ENCODE data around the gene PAFAH1B1. TPM values are rescaled to one million over a fixed set of nuclear protein-coding genes. Genes with fewer than 3 reads are reported as not detected.

Gene PAFAH1B1
- total and polyA plus RNA-seq, 2 donors (not counting 3 experiments of a cell fraction or from before 2014, with no cell fraction given), result 46.5 to 158 TPM

DNA sequence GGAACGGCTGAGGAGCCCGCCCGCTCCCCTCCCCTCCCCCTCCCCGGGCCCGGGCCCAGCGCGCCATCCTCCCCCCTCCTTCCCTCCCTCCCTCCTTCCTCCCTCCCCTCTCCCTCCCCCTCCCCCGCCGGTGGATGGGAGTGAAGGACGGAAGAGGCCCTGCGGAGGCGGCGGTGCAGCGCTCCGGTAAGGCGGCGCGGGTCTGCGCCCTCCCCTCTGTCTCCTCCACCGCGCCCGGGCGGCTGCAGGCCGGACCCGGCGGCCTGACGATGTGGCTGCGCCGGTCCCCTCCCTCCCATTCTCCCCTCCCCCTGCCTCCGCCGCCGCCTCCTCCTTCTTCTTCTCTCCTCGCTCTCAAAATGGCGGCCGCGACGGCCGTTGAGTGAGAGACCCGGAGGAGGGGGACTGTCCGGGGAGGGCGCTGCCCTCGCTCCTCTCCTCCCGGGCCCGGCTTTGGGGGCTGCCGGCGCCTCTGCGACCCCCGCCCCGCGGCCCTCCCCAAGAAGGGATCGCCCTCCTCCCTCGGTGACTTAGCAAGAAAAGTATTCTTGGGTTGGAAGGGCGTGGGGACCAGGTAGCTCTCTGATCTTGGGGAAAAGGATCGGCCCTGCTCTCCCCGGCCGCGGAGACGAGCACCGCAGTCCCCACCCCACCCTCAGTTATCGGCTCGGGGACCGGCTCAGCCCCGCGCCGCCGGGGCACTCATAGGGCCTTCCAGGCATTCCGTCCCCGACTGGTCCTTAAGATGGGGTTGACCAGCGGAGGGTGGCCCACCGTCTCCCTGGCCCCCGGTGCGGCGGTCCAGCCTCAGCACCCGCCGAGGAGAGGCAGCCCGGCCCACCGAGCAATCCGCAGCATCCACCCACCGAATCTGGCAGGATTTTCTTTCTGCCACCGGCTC is 617 bp downstream of the PAFAH1B1 start:
- no TSS peak for BruUV-seq (replicated peaks)
- Histone ChIP-seq H3K9me3 (replicated peaks; ENCODE audit: control insufficient read depth, insufficient read depth, low read length) (no peaks in the 10 kb centered on the region), H4K20me1 (replicated peaks; ENCODE audit: control insufficient read depth, extremely low read depth, insufficient read depth, low read length) (peaks cover 26% of the 10 kb centered on the region), H3K79me2 (ENCODE audit: control insufficient read depth, insufficient read depth, low read length) (peaks cover 54% of the 10 kb centered on the region), H3K9ac (replicated peaks; ENCODE audit: extremely low read depth, insufficient read depth, low read length) (peak overlapping the region; percentile 97), H3K4me2 (ENCODE audit: insufficient read depth, low read length) (peak overlapping the region; percentile 100), H3K27ac (ENCODE audit: insufficient read depth, low read depth, low read length) (peak overlapping the region; percentile 96), H3K36me3 (ENCODE audit: control insufficient read depth in 2 of 2, extremely low read depth in 1 of 2, insufficient read depth in 2 of 2, low read length in 2 of 2) (no peaks in the 10 kb centered on the region), H3K27me3 (ENCODE audit: control insufficient read depth in 2 of 2, insufficient read depth in 2 of 2, low read length in 2 of 2) (no peaks in the 10 kb centered on the region), H2AFZ (ENCODE audit: low read depth, low read length) (peak overlapping the region; percentile 57), H3K4me3 (replicated peaks in 1 of 3; ENCODE audit: insufficient read depth in 1 of 3, low read depth in 1 of 3, low read length in 3 of 3) (peak overlapping the region; percentile 95 to 100 (median 98)), H3K4me1 (ENCODE audit: control insufficient read depth, extremely low read depth, insufficient read depth, low read length) (peaks cover 25% of the 10 kb centered on the region), H3K9me1 (replicated peaks; ENCODE audit: control insufficient read depth, extremely low read depth, insufficient read depth, low read length) (no peaks in the 10 kb centered on the region)
- dilution Hi-C loops (cut with MboI; ENCODE audit: extremely low pct_ligation_motif_present, low sequenced_read_pairs), result no loop called here
- TF ChIP-seq GATA2 (IDR thresholded peaks at IDR 0.05; ENCODE audit: insufficient read depth, insufficient read length, low read depth, low read length), result no peak
- peak; percentile 5 for TF ChIP-seq POLR2A (IDR thresholded peaks at IDR 0.05; ENCODE audit: low read depth, low read length)
- ChIA-PET POLR2A (no interaction called here), CTCF (interaction anchor here (1.3 to 1.8 kb wide), 2 partner anchors 27 to 82 kb away, joined by 4 to 7 read pairs; no protein-coding TSS in a partner anchor)
- DNase-seq (ENCODE audit: low read depth, low spot score) (peak; percentile 73), FAIRE-seq (no peak)
- intact Hi-C loops (cut with micrococcal nuclease), result loop anchor here (1.0 to 2.0 kb wide), 2 partner anchors 81 to 83 kb away; partner anchors contain the start of gene METTL16

DNA sequence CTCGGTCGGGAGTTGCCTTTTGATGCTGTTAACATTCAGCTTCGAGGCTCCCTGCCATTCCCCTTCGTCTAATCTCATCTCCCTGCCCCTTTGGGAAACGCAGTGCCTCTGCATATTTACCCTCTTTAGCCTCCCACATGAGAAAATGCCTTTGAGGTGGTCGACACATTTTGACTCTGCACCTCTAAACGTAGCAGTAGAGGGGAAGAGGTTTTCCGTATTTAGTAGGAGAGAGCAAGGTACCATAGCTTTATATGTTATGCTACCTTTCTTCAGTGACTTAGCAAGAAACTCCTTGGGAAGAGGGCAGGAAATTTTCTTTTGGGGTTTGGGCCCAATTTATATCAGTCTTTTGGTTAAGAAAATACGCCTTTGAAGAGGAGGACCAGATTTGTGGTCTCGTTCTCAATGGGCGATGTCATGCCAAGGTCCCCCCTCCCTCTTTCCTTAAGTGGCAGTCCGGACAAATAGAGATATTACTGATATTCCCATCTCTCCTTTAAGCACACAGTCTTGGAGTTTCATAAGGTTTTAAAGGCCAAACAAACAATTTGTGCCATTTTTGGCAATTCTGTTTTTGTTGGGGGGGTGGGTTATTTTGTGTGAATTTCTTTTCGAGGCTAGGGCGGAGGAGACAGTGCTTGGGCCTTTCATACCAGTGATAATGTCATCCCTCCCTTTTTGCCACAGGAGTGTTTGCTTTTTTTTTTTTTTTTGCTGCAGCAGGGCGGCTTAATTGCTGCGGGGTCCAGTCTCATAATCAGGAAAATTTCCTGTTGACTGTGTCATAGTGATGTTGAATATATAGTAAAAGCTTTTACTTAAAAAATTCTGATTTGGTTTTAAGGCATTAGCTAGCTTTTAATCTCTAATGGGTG is 1.5 kb downstream of the PAFAH1B1 start:
- Histone ChIP-seq H3K4me1 (ENCODE audit: control insufficient read depth, extremely low read depth, insufficient read depth, low read length) (peaks cover 25% of the 10 kb centered on the region), H3K27ac (ENCODE audit: insufficient read depth, low read depth, low read length) (peak overlapping the region; percentile 96), H3K9me3 (replicated peaks; ENCODE audit: control insufficient read depth, insufficient read depth, low read length) (no peaks in the 10 kb centered on the region), H3K9me1 (replicated peaks; ENCODE audit: control insufficient read depth, extremely low read depth, insufficient read depth, low read length) (no peaks in the 10 kb centered on the region), H3K4me3 (replicated peaks in 1 of 3; ENCODE audit: insufficient read depth in 1 of 3, low read depth in 1 of 3, low read length in 3 of 3) (peak overlapping the region; percentile 95 to 100 (median 98)), H4K20me1 (replicated peaks; ENCODE audit: control insufficient read depth, extremely low read depth, insufficient read depth, low read length) (peaks cover 31% of the 10 kb centered on the region), H3K9ac (replicated peaks; ENCODE audit: extremely low read depth, insufficient read depth, low read length) (peak overlapping the region; percentile 97), H2AFZ (ENCODE audit: low read depth, low read length) (no peak overlapping the region), H3K27me3 (ENCODE audit: control insufficient read depth in 2 of 2, insufficient read depth in 2 of 2, low read length in 2 of 2) (no peaks in the 10 kb centered on the region), H3K4me2 (ENCODE audit: insufficient read depth, low read length) (peak overlapping the region; percentile 100), H3K79me2 (ENCODE audit: control insufficient read depth, insufficient read depth, low read length) (peaks cover 63% of the 10 kb centered on the region), H3K36me3 (ENCODE audit: control insufficient read depth in 2 of 2, extremely low read depth in 1 of 2, insufficient read depth in 2 of 2, low read length in 2 of 2) (no peaks in the 10 kb centered on the region)
- TF ChIP-seq EZH2 (IDR thresholded peaks at IDR 0.05; ENCODE audit: borderline replicate concordance, low read depth, low read length, severe bottlenecking), result no peak
- no peak for TF ChIP-seq GATA2 (IDR thresholded peaks at IDR 0.05; ENCODE audit: insufficient read depth, insufficient read length, low read depth, low read length)
- no peak for TF ChIP-seq JUN (IDR thresholded peaks at IDR 0.05; ENCODE audit: borderline replicate concordance, insufficient read depth, insufficient read length, low read depth)
- TF ChIP-seq, protein P1, sequence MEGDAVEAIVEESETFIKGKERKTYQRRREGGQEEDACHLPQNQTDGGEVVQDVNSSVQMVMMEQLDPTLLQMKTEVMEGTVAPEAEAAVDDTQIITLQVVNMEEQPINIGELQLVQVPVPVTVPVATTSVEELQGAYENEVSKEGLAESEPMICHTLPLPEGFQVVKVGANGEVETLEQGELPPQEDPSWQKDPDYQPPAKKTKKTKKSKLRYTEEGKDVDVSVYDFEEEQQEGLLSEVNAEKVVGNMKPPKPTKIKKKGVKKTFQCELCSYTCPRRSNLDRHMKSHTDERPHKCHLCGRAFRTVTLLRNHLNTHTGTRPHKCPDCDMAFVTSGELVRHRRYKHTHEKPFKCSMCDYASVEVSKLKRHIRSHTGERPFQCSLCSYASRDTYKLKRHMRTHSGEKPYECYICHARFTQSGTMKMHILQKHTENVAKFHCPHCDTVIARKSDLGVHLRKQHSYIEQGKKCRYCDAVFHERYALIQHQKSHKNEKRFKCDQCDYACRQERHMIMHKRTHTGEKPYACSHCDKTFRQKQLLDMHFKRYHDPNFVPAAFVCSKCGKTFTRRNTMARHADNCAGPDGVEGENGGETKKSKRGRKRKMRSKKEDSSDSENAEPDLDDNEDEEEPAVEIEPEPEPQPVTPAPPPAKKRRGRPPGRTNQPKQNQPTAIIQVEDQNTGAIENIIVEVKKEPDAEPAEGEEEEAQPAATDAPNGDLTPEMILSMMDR (IDR thresholded peaks at IDR 0.05; ENCODE audit: extremely low read depth in 1 of 2, insufficient read depth in 1 of 2, low read depth in 1 of 2, low read length in 2 of 2), result no peak
- no peak for TF ChIP-seq POLR2AphosphoS5 (IDR thresholded peaks at IDR 0.05; ENCODE audit: insufficient read depth, low read depth, low read length)
- TF ChIP-seq POLR2A (IDR thresholded peaks at IDR 0.05; ENCODE audit: low read depth, low read length), result no peak
- no peak for TF ChIP-seq MYC (IDR thresholded peaks at IDR 0.05; ENCODE audit: low read depth, low read length)
- TF ChIP-seq, protein P2, sequence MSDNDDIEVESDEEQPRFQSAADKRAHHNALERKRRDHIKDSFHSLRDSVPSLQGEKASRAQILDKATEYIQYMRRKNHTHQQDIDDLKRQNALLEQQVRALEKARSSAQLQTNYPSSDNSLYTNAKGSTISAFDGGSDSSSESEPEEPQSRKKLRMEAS (IDR thresholded peaks at IDR 0.05; ENCODE audit: insufficient read depth, insufficient read length), result no peak
- no peak for TF ChIP-seq FOS (IDR thresholded peaks at IDR 0.05; ENCODE audit: borderline replicate concordance, insufficient read depth, low read length)
- DNase-seq (ENCODE audit: low read depth, low spot score), result peak; percentile 32
- dilution Hi-C loops (cut with MboI; ENCODE audit: extremely low pct_ligation_motif_present, low sequenced_read_pairs), result no loop called here
- intact Hi-C loops (cut with micrococcal nuclease), result loop anchor here (2.0 kb wide), 1 partner anchor 80 kb away; no protein-coding TSS in a partner anchor
- FAIRE-seq, result no peak
- TSS peak; percentile 46 for BruUV-seq (replicated peaks)
- ChIA-PET CTCF (interaction anchor here (1.7 to 1.8 kb wide), 2 partner anchors 15 to 81 kb away, joined by 6 to 7 read pairs; no protein-coding TSS in a partner anchor), POLR2A (no interaction called here)
